Karpas-422 (cell line): ENCODE results near the gene ARL14. TPM values are rescaled to one million over a fixed set of nuclear protein-coding genes. Genes with fewer than 3 reads are reported as not detected.

Experiments used
- DNase-seq: peaks from one replicate; pipeline ENCODE4 v3.0.0-alpha.2; 2015
- H2AFZ ChIP-seq: fragments of 200-600 bp; sonication (generic); 2 replicates; pipeline ENCODE4 v1.6.1; 2014; ENCODE audit warnings: antibody characterized with exemption, low read length, mixed read lengths
- H3K27ac ChIP-seq: fragments of 200-600 bp; sonication (generic); 2 replicates; pipeline ENCODE4 v1.5.1; 2014; ENCODE audit warnings: mild to moderate bottlenecking, low read length, moderate library complexity
- H3K27me3 ChIP-seq: fragments of 200-600 bp; sonication (generic); 2 replicates; pipeline ENCODE4 v1.6.1; 2014; ENCODE audit warnings: low read length, mixed read lengths
- H3K36me3 ChIP-seq: fragments of 200-600 bp; sonication (generic); 2 replicates; pipeline ENCODE4 v1.6.1; 2014; ENCODE audit warnings: low read length, mixed read lengths; ENCODE audit not compliant: insufficient read depth
- H3K4me1 ChIP-seq: fragments of 200-600 bp; sonication (generic); 2 replicates; pipeline ENCODE4 v1.6.1; 2014; ENCODE audit warnings: mild to moderate bottlenecking, low read length, mixed read lengths
- H3K4me2 ChIP-seq: fragments of 200-600 bp; sonication (generic); 2 replicates; pipeline ENCODE4 v1.6.1; 2014; ENCODE audit warnings: low read length, low read depth, mild to moderate bottlenecking; ENCODE audit not compliant: poor library complexity, severe bottlenecking
- H3K4me3 ChIP-seq: fragments of 200-600 bp; sonication (generic); 2 replicates; pipeline ENCODE4 v1.5.1; 2014; ENCODE audit warnings: mild to moderate bottlenecking, antibody characterized with exemption, low read length, mixed read lengths
- H3K79me2 ChIP-seq: fragments of 200-600 bp; sonication (generic); 2 replicates; pipeline ENCODE4 v1.6.1; 2014; ENCODE audit warnings: mild to moderate bottlenecking, low read length, mixed read lengths
- H3K9ac ChIP-seq: fragments of 200-600 bp; sonication (generic); 2 replicates; pipeline ENCODE4 v1.6.0; 2014; ENCODE audit warnings: low read length
- H3K9me2 ChIP-seq: fragments of 200-600 bp; sonication (generic), shearing (Covaris generic); replicated peaks from 2 replicates; pipeline ENCODE4 v1.6.0; 2014; ENCODE audit warnings: mild to moderate bottlenecking, low read length, moderate library complexity; ENCODE audit not compliant: insufficient read depth
- H3K9me3 ChIP-seq: fragments of 300-700, 200-600 bp; sonication (generic); 2 replicates; pipeline ENCODE4 v1.6.1; 2014; ENCODE audit warnings: low read length, mixed read lengths
- H4K20me1 ChIP-seq: fragments of 200-600 bp; sonication (generic); 2 replicates; pipeline ENCODE4 v1.6.1; 2014; ENCODE audit warnings: mild to moderate bottlenecking, antibody characterized with exemption, low read length, low read depth; ENCODE audit not compliant: insufficient read depth
- total RNA-seq: library from RNA; depleted of rRNA; stranded (reverse); fragments of >200 nt; shearing (Covaris generic); gene quantifications from 2 replicates; pipeline ENCODE4 v1.2.3, GENCODE V29; 2014; ENCODE audit warnings: low replicate concordance; rRNA removed

The ARL14 gene
- not detected in 2 replicates for total RNA-seq

- H2AFZ ChIP-seq = no peak within 1 kb of the TSS
Observed at GRCh38 chr3:160676547-160677303, at the start of gene ARL14. ARL14 (plus strand) TSS chr3:160677160; CDS start chr3:160677347, 187 bp downstream.

DNA sequence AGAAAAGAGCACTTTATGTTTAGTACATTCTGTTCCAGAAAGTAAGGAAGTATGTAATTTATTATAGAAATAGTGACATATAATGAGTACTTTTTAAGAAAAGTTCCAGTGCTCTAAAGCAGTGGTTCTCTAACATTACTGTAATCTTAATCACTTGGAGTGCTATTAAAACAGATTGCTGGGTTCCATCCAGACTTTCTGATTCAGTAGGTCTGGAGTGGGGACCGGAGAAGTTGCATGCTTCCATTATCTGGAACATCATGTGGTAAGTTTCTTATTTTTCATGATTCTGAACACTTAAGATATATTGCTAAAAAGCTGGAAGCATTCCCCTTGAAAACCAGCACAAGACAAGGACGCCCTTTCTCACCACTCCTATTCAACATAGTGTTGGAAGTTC lies 47.5 kb upstream of the ARL14 start:
- no peak for DNase-seq
- no peak overlapping the region for H3K4me3 ChIP-seq
- no peaks in the 10 kb centered on the region for H3K79me2 ChIP-seq
- no peaks in the 10 kb centered on the region for H3K9me2 ChIP-seq
- H3K36me3 ChIP-seq = no peaks in the 10 kb centered on the region
- no peaks in the 10 kb centered on the region for H3K27me3 ChIP-seq
- H2AFZ ChIP-seq = no peak overlapping the region
- no peaks in the 10 kb centered on the region for H4K20me1 ChIP-seq
- no peaks in the 10 kb centered on the region for H3K4me1 ChIP-seq
- no peak overlapping the region for H3K9ac ChIP-seq
- no peak overlapping the region for H3K27ac ChIP-seq
- H3K9me3 ChIP-seq = no peaks in the 10 kb centered on the region
- H3K4me2 ChIP-seq = no peak overlapping the region

More at GRCh38 chr3:160676547-160677303, at the start of gene ARL14:
- no peak for DNase-seq
- Histone ChIP-seq H3K27ac (no peak within 1 kb of the TSS), H3K36me3 (no peaks in the 10 kb centered on the region), H3K4me3 (no peak within 1 kb of the TSS), H3K9ac (no peak within 1 kb of the TSS), H3K79me2 (no peaks in the 10 kb centered on the region), H3K9me2 (no peaks in the 10 kb centered on the region), H3K4me2 (no peak within 1 kb of the TSS), H3K27me3 (no peaks in the 10 kb centered on the region), H3K9me3 (no peaks in the 10 kb centered on the region), H4K20me1 (no peaks in the 10 kb centered on the region), H3K4me1 (no peaks in the 10 kb centered on the region)

DNA sequence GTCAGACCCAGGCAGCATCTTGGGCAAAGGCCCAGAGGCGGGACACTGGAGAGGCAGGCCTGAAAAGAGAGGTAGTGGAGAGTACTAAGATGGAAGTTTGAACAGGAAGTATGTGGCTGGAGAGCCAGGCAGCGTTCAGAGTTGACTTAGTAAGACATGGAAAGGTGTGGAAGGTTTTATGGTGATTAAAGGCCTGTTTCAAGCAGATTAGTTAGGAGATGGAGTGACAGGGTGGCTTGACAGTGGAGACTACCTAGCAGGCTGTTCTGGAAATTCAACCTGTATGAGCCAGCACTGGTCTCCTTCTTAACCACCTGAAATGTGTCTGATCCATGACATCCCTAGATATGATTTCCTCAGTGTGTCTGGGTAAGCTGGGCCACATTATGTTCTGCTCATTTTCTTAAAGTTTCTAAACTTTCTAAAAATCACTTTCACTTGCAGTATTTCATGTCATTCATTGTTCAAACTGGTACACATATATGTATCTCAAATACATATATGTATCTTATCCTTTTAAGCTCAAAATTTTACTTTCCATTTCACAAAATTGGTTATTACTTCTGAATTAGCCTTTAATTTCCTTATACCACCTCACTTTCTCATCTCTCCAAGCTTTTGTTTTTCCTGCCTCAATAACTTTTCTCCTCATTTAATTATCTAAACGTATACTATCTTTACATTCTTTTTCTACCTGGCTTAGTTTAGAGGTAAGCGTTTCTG lies 43.4 kb upstream of the ARL14 start:
- Histone ChIP-seq H3K9me2 (no peaks in the 10 kb centered on the region), H3K9ac (no peak overlapping the region), H3K4me2 (no peak overlapping the region), H4K20me1 (no peaks in the 10 kb centered on the region), H2AFZ (no peak overlapping the region), H3K79me2 (no peaks in the 10 kb centered on the region), H3K4me1 (no peaks in the 10 kb centered on the region), H3K9me3 (no peaks in the 10 kb centered on the region), H3K27ac (no peak overlapping the region), H3K36me3 (no peaks in the 10 kb centered on the region), H3K4me3 (no peak overlapping the region), H3K27me3 (no peaks in the 10 kb centered on the region)
- no peak for DNase-seq

GRCh38 chr3:160635213-160635612 lies 41.7 kb upstream of the ARL14 start:
- Histone ChIP-seq H2AFZ (no peak overlapping the region), H3K9ac (no peak overlapping the region), H3K79me2 (no peaks in the 10 kb centered on the region), H3K4me1 (no peaks in the 10 kb centered on the region), H3K27me3 (no peaks in the 10 kb centered on the region), H3K36me3 (no peaks in the 10 kb centered on the region), H3K27ac (no peak overlapping the region), H3K9me2 (no peaks in the 10 kb centered on the region), H4K20me1 (no peaks in the 10 kb centered on the region), H3K4me2 (no peak overlapping the region), H3K9me3 (no peaks in the 10 kb centered on the region), H3K4me3 (no peak overlapping the region)
- DNase-seq = no peak

GRCh38 chr3:160637086-160637485 lies 39.9 kb upstream of the ARL14 start:
- no peak overlapping the region for H2AFZ ChIP-seq
- no peak overlapping the region for H3K4me2 ChIP-seq
- no peaks in the 10 kb centered on the region for H3K9me3 ChIP-seq
- H3K36me3 ChIP-seq = no peaks in the 10 kb centered on the region
- no peaks in the 10 kb centered on the region for H3K79me2 ChIP-seq
- no peaks in the 10 kb centered on the region for H4K20me1 ChIP-seq
- H3K4me1 ChIP-seq = no peaks in the 10 kb centered on the region
- no peak for DNase-seq
- H3K4me3 ChIP-seq = no peak overlapping the region
- H3K27ac ChIP-seq = no peak overlapping the region
- H3K9ac ChIP-seq = no peak overlapping the region
- no peaks in the 10 kb centered on the region for H3K9me2 ChIP-seq
- H3K27me3 ChIP-seq = no peaks in the 10 kb centered on the region

DNA sequence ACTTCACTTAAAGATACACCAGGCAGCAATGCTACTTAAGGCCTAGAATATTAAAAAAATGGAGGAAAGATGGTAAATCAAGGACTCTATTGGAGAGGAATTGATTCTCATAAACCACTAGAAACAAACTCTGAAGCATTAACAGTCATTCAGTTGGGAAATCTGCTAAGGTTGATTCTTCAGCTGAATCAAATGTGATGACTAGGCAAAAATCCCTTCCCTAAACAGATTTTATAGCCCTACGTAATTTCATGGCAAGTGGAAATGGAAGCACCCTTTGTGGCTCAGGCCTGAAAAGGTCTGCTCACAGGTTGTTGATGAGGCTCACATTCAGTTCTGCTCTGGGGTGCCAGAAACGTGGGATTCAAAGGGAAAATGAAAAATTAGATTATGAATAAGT lies 38.8 kb upstream of the ARL14 start:
- Histone ChIP-seq H3K4me2 (no peak overlapping the region), H4K20me1 (no peaks in the 10 kb centered on the region), H3K27ac (no peak overlapping the region), H3K4me1 (no peaks in the 10 kb centered on the region), H2AFZ (no peak overlapping the region), H3K9me3 (no peaks in the 10 kb centered on the region), H3K4me3 (no peak overlapping the region), H3K9ac (no peak overlapping the region), H3K36me3 (no peaks in the 10 kb centered on the region), H3K27me3 (no peaks in the 10 kb centered on the region), H3K9me2 (no peaks in the 10 kb centered on the region), H3K79me2 (no peaks in the 10 kb centered on the region)
- no peak for DNase-seq

- no peak overlapping the region for H3K27ac ChIP-seq
- H3K27me3 ChIP-seq = no peaks in the 10 kb centered on the region
- no peaks in the 10 kb centered on the region for H3K9me2 ChIP-seq
- DNase-seq = no peak
- no peak overlapping the region for H3K9ac ChIP-seq
- no peaks in the 10 kb centered on the region for H4K20me1 ChIP-seq
- no peaks in the 10 kb centered on the region for H3K36me3 ChIP-seq
- no peak overlapping the region for H3K4me2 ChIP-seq
- H2AFZ ChIP-seq = no peak overlapping the region
- no peak overlapping the region for H3K4me3 ChIP-seq
- H3K9me3 ChIP-seq = no peaks in the 10 kb centered on the region
- no peaks in the 10 kb centered on the region for H3K4me1 ChIP-seq
- H3K79me2 ChIP-seq = no peaks in the 10 kb centered on the region
Observed at GRCh38 chr3:160641665-160642309, 35.2 kb upstream of the ARL14 start.

- H4K20me1 ChIP-seq = no peaks in the 10 kb centered on the region
- no peaks in the 10 kb centered on the region for H3K27me3 ChIP-seq
- H3K79me2 ChIP-seq = no peaks in the 10 kb centered on the region
- no peak overlapping the region for H3K27ac ChIP-seq
- no peaks in the 10 kb centered on the region for H3K9me2 ChIP-seq
- no peak overlapping the region for H3K9ac ChIP-seq
- no peak overlapping the region for H3K4me2 ChIP-seq
- no peak overlapping the region for H3K4me3 ChIP-seq
- no peak for DNase-seq
- H3K36me3 ChIP-seq = no peaks in the 10 kb centered on the region
- H2AFZ ChIP-seq = no peak overlapping the region
- H3K4me1 ChIP-seq = no peaks in the 10 kb centered on the region
- H3K9me3 ChIP-seq = no peaks in the 10 kb centered on the region
Observed at GRCh38 chr3:160643994-160644393, 33.0 kb upstream of the ARL14 start.
